HFFc6 (cell line): ENCODE measurements around the gene POLN. TPM values are rescaled to one million over a fixed set of nuclear protein-coding genes. Genes with fewer than 3 reads are reported as not detected.

Experiments used
- DNase-seq: peaks from one replicate; pipeline ENCODE4 v3.0.0-alpha.2; 2018
- H3K27ac Mint-ChIP-seq: 2 replicates; pipeline ENCODE4 v1.8.0; 2020; ENCODE audit warnings: mild to moderate bottlenecking, mixed read lengths
- H3K27me3 Mint-ChIP-seq: 2 replicates; pipeline ENCODE4 v1.8.0; 2021; ENCODE audit warnings: mild to moderate bottlenecking, moderate library complexity, mixed read lengths; ENCODE audit not compliant: insufficient read depth
- H3K36me3 Mint-ChIP-seq: 2 replicates; pipeline ENCODE4 v1.8.0; 2021; ENCODE audit warnings: low read depth, mixed read lengths
- H3K4me1 Mint-ChIP-seq: 2 replicates; pipeline ENCODE4 v1.8.0; 2020; ENCODE audit warnings: low read depth, mixed read lengths
- H3K4me3 Mint-ChIP-seq: 2 replicates; pipeline ENCODE4 v1.8.0; 2020; ENCODE audit warnings: mild to moderate bottlenecking, moderate library complexity, mixed read lengths
- H3K9me3 Mint-ChIP-seq: 2 replicates; pipeline ENCODE4 v1.8.0; 2020; ENCODE audit warnings: mild to moderate bottlenecking, mixed read lengths
- CTCF ChIP-seq: fragments of 200-600 bp; sonication (generic); IDR thresholded peaks from 2 replicates; pipeline ENCODE4 v1.5.0; 2021; ENCODE audit warnings: antibody characterized with exemption, mild to moderate bottlenecking
- total RNA-seq, 6 experiments: library from RNA; stranded (reverse); fragmentation: NEBNext Ultra II Directional; extraction: Animal tissue kit (Norgen Biotek cat#: 25700); gene quantifications; 2 replicates in 1 of 6; 3 replicates in 5 of 6; pipeline ENCODE4 v1.2.3, GENCODE V29; 2021

The POLN gene
- total RNA-seq, 6 experiments from 2014 or later: 1.5 to 3.4 (median 2.2) TPM

- Mint-ChIP-seq H3K4me1 (peaks cover 8% of the 10 kb centered on the region), H3K27ac (no peak overlapping the region), H3K9me3 (no peaks in the 10 kb centered on the region), H3K36me3 (no peaks in the 10 kb centered on the region), H3K4me3 (no peak overlapping the region), H3K27me3 (peaks cover 2% of the 10 kb centered on the region)
- no peak for DNase-seq
- no peak for TF ChIP-seq CTCF
Measured at GRCh38 chr4:2266821-2267220, 24.9 kb upstream of the POLN start.

GRCh38 chr4:2266181-2266580 lies 24.3 kb upstream of the POLN start:
- no peak for TF ChIP-seq CTCF
- H3K4me3 Mint-ChIP-seq: 0 out of 2 replicates have a peak overlapping the region, but pooled peaks have one; percentile 12
- H3K27ac Mint-ChIP-seq: peak overlapping the region; percentile 34
- H3K27me3 Mint-ChIP-seq: peaks cover 2% of the 10 kb centered on the region
- H3K36me3 Mint-ChIP-seq: no peaks in the 10 kb centered on the region
- no peak for DNase-seq
- peaks cover 8% of the 10 kb centered on the region for H3K4me1 Mint-ChIP-seq
- H3K9me3 Mint-ChIP-seq: no peaks in the 10 kb centered on the region

GRCh38 chr4:2265113-2266110 lies 23.5 kb upstream of the POLN start:
- Mint-ChIP-seq H3K27ac (no peak overlapping the region), H3K4me1 (peaks cover 9% of the 10 kb centered on the region), H3K4me3 (no peak overlapping the region), H3K27me3 (peaks cover 2% of the 10 kb centered on the region), H3K36me3 (no peaks in the 10 kb centered on the region), H3K9me3 (no peaks in the 10 kb centered on the region)
- DNase-seq: no peak
- peak; percentile 28; the same call in 1 of the 2 replicates for TF ChIP-seq CTCF

DNA sequence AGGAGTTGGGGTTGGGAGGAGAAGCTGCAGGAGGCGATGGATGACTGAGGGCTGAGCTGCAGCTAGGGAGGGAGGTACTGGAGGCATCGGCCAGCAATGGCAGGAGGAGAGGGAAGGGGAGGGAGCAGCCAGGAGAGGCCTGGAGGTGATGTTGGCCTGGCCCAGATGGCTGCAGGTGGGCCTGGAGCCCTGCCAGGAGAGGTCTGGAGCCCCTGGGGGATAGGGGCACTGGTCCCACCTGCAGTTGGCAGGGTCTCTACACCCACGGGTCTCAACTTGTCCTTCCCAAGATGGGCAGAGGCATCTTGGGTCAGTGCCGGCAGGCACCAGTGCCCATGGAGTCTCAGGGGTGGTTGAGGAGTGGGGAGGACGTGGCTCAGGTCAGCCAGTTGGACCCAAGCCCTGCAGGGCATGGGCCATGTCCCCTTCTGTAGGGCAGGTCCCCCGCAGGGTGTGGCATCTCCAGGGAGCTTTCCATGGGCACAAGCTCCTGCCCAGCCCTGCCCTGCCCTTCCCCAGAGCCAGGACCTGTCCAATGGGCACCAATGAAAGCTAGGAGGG lies 22.6 kb upstream of the POLN start:
- no peak for TF ChIP-seq CTCF
- no peak for DNase-seq
- Mint-ChIP-seq H3K4me3 (no peak overlapping the region), H3K36me3 (no peaks in the 10 kb centered on the region), H3K9me3 (no peaks in the 10 kb centered on the region), H3K4me1 (peaks cover 12% of the 10 kb centered on the region), H3K27me3 (no peaks in the 10 kb centered on the region; the same call in 1 of the 2 replicates), H3K27ac (no peak overlapping the region)

DNA sequence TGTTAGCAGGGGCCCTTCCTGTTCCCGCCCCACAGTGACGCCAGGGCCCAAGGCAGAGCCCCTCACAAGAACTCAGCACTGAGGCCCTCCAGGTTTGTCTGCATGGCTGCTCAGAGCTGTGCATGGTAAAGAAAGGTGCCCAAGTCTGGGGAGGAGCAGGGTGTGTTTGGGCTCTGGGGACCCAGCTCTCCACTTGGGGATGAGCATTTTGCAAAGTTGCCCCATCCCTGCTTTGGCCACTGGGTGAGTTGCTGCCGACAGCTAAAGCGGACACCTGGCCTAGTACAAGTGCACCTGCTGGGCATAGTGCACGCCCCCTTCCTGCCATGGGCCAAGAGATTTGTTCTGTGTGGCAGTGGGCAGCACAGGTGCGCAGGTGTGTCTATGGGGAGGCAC lies 22.0 kb upstream of the POLN start:
- Mint-ChIP-seq H3K4me1 (peaks cover 12% of the 10 kb centered on the region), H3K27me3 (no peaks in the 10 kb centered on the region; the same call in 1 of the 2 replicates), H3K27ac (no peak overlapping the region), H3K4me3 (no peak overlapping the region), H3K36me3 (no peaks in the 10 kb centered on the region), H3K9me3 (no peaks in the 10 kb centered on the region)
- no peak; the same call in 1 of the 2 replicates for TF ChIP-seq CTCF
- DNase-seq: no peak
